Pericardium fibroblast (primary cell): ENCODE measurements around the gene MS4A2. TPM values are rescaled to one million over a fixed set of nuclear protein-coding genes. Genes with fewer than 3 reads are reported as not detected.

Experiments used
- total RNA-seq: library from RNA; depleted of rRNA; stranded (reverse); fragments of >200 nt; gene quantifications from 2 replicates; pipeline ENCODE4 v1.2.3, GENCODE V29; 2015

MS4A2 gene
- total RNA-seq: not detected in 2 replicates

GRCh38 chr11:60088364-60088763 lies at the start of gene MS4A2:
TSS of gene MS4A2 (plus strand) at chr11:60088664. CDS start at chr11:60088766, 102 bp downstream.

GRCh38 chr11:60040109-60040508 lies 48.4 kb upstream of the MS4A2 start, which contains the start of gene OOSP2:
TSS of gene OOSP2 (plus strand) at chr11:60040409. CDS start at chr11:60040460, 51 bp downstream.

GRCh38 chr11:60056349-60056969 lies 32.0 kb upstream of the MS4A2 start, which contains the start of gene MS4A3:
TSS of gene MS4A3 (plus strand) at chr11:60056665. CDS start at chr11:60061161, 4,496 bp downstream.

Other genes starting within 250 kb of the MS4A2 start
- gene CBLIF, start 243.2 kb upstream of the MS4A2 start, total RNA-seq: not detected in 2 replicates
- gene TCN1, start 222.2 kb upstream of the MS4A2 start, total RNA-seq: not detected in 2 replicates
- not detected in 2 replicates for gene OOSP3, start 209.9 kb upstream of the MS4A2 start, total RNA-seq
- not detected in 2 replicates for gene OOSP1, start 150.2 kb upstream of the MS4A2 start, total RNA-seq
- gene OOSP4A, start 124.6 kb upstream of the MS4A2 start, total RNA-seq: not detected in 2 replicates
- gene OOSP4B, start 71.5 kb upstream of the MS4A2 start, total RNA-seq: not detected in 2 replicates
- not detected in 2 replicates for gene OOSP2, start 48.3 kb upstream of the MS4A2 start, total RNA-seq
- not detected in 2 replicates for gene MS4A3, start 32.0 kb upstream of the MS4A2 start, total RNA-seq
- gene MS4A6A, start 94.4 kb downstream of the MS4A2 start, total RNA-seq: not detected in 2 replicates
- not detected in 2 replicates for gene MS4A4E, start 154.5 kb downstream of the MS4A2 start, total RNA-seq
- not detected in 2 replicates for gene MS4A4A, start 192.0 kb downstream of the MS4A2 start, total RNA-seq
- gene MS4A6E, start 238.6 kb downstream of the MS4A2 start, total RNA-seq: not detected in 2 replicates